Measurements from ENCODE around the gene ADCY4. TPM values are rescaled to one million over a fixed set of nuclear protein-coding genes. Genes with fewer than 3 reads are reported as not detected.

ADCY4 gene
- total and polyA plus RNA-seq, 3 donors from 2014 or later = 10.0 to 23.1 (median 13.9) TPM

DNA sequence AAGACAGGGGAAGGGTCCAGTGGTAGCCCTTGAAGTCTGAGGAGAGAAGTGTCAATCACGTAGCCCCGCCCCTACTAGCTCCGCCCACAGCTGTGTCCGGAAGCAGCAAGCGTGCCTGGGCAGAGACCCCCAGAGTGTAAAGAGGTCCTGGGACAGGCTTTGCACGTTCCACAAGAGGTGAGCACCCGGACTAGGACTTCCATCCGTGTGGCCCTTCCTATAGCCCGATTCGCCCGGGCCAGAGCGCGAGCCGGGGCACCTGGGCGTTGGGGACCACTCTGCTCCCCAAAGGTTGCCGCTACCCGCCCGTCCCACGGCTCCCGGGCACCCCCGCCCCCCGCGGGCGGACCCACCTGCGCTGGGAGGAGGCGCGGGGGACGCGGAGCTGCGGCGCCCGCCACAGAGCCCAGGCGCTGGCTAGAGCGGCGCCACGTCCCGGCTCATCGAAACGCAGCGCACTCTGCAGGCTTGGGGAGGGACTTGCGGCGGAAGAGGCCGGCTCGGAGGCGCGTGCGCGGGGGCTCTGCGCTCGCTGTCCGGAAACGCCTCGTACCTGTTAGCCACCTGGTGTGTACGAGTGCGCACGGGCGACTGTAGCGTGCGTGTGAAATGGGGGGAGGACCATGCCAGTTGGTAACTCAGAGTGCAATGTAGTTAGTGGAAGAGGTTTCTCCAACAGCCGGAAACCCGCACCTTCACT lies 63.6 kb downstream of the ADCY4 start, which contains the start of gene RABGGTA:
Gene RABGGTA, minus strand, starts transcription at position 464 of the 700 bp plus-strand sequence. CDS start 482 bp downstream, outside the sequence.
- 0% methylated on average over 2 to 41 of the region's 61 CpGs for WGBS, 2 donors
- TF ChIP-seq, protein P1, sequence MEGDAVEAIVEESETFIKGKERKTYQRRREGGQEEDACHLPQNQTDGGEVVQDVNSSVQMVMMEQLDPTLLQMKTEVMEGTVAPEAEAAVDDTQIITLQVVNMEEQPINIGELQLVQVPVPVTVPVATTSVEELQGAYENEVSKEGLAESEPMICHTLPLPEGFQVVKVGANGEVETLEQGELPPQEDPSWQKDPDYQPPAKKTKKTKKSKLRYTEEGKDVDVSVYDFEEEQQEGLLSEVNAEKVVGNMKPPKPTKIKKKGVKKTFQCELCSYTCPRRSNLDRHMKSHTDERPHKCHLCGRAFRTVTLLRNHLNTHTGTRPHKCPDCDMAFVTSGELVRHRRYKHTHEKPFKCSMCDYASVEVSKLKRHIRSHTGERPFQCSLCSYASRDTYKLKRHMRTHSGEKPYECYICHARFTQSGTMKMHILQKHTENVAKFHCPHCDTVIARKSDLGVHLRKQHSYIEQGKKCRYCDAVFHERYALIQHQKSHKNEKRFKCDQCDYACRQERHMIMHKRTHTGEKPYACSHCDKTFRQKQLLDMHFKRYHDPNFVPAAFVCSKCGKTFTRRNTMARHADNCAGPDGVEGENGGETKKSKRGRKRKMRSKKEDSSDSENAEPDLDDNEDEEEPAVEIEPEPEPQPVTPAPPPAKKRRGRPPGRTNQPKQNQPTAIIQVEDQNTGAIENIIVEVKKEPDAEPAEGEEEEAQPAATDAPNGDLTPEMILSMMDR (IDR thresholded peaks at IDR 0.05) = peak; percentile 46 to 73 (median 64)
- TF ChIP-seq POLR2A (IDR thresholded peaks at IDR 0.05) = no peak
- peaks cover 7% of the 10 kb centered on the region for H3K4me1 ChIP-seq
- no peaks in the 10 kb centered on the region for H3K9me3 ChIP-seq
- peak; percentile 90 for DNase-seq
- H3K27ac ChIP-seq = peak within 1 kb of the TSS; percentile 91 to 95
- no peaks in the 10 kb centered on the region for H3K36me3 ChIP-seq (ENCODE audit: low read depth, missing control alignments)
- intact Hi-C loops (cut with DNase I; ENCODE audit: low total_unique reads) = no loop called here
- H3K27me3 ChIP-seq = no peaks in the 10 kb centered on the region
- H3K4me3 ChIP-seq = peak within 1 kb of the TSS; percentile 83 to 89

DNA sequence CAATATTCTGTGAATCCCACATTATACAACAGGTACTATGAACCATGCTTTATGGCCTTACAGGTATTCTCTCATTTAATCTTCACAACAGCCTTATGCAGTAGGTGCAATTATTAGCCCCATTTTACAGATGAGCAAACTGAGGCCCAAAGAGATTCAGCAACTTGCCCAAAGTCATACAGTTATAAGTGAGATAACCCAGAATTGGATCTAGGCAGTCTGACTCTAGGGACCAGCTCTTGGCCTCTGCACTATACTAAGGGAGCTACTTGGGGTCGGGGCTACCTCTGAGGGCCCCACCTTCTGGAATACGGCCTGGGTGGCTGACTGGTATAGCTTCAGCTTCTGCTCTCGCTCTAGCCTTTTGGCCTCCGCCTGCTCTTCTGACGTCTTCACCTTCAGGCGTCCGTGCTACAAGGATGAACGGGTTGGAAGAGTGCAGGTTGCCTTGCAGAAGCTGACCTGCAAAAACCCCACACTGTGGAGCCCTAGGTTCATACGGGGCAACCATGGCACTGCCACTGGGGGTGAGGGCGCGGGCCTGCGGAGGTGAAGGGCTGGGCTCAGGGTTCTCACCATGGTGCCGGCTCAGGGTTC lies 64.2 kb downstream of the ADCY4 start:
- Histone ChIP-seq H3K36me3 (ENCODE audit: low read depth, missing control alignments) (no peaks in the 10 kb centered on the region), H3K27ac (peak overlapping the region; percentile 91 to 95), H3K27me3 (no peaks in the 10 kb centered on the region), H3K4me1 (peaks cover 7% of the 10 kb centered on the region), H3K4me3 (peak overlapping the region; percentile 83 to 89), H3K9me3 (no peaks in the 10 kb centered on the region)
- 15 to 23% methylated on average over 5 to 13 of the region's 13 CpGs for WGBS, 2 donors
- no peak for DNase-seq
- TF ChIP-seq POLR2A (IDR thresholded peaks at IDR 0.05) = no peak
- TF ChIP-seq, protein P1 (IDR thresholded peaks at IDR 0.05) = no peak
- intact Hi-C loops (cut with DNase I; ENCODE audit: low total_unique reads) = no loop called here

DNA sequence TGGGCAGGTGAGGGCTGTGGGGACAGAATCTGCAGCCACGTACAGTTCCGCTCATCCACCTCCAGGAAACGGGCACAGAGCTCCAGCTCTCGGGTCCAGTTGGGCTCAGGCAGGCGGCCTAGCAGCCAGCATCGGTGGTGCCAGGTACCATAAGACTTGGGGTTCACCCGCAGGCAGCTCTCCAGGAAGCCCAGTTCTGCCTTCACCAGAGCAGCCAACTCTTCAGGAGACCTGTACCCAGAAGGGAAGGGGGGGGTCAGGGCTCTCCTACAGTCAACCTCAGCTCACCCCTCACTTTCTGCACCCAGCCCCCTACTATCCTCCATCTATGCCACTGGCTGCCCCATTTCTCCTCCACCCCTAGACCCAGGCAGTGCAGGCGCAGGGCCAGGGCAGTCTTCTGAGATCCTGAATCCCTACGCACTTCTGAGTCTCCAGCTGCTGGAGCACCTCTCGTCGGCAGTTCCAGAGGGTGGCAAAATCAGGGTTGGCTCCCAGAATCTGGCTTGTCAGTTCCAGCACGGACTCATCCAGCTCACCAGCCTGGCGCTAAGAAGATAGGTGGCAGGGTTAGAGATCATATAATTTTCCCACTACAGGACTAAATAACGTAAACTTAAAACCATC lies 64.8 kb downstream of the ADCY4 start:
- H3K36me3 ChIP-seq (ENCODE audit: low read depth, missing control alignments) = no peaks in the 10 kb centered on the region
- H3K9me3 ChIP-seq = no peaks in the 10 kb centered on the region
- WGBS, 2 donors = 91 to 93% methylated on average over 7 to 14 of the region's 14 CpGs
- no peak overlapping the region for H3K4me3 ChIP-seq
- no peak for DNase-seq
- TF ChIP-seq, protein P1 (IDR thresholded peaks at IDR 0.05) = no peak
- no peak for TF ChIP-seq POLR2A (IDR thresholded peaks at IDR 0.05)
- H3K27ac ChIP-seq = no peak overlapping the region
- intact Hi-C loops (cut with DNase I; ENCODE audit: low total_unique reads) = no loop called here
- peaks cover 7% of the 10 kb centered on the region for H3K4me1 ChIP-seq
- H3K27me3 ChIP-seq = no peaks in the 10 kb centered on the region

DNA sequence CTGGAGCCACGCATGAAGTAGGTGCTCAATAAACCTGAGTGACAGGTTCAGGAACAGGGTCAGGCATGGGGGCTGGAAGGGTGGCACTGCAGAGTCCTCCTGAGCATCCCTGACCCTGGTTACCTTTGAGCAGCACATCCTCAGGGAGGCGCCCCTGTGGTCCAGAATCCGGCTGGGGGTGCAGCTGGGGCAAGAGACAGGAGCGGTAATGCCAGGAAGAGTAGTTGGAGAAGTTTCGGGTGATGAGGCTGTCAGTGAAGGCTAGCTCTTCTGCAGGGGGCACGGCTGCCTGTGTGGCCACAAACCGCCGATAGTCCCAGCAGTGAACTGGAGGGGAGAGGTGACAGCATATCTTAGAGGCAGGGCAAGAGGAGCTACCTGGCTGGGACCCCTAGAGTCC lies 65.5 kb downstream of the ADCY4 start:
- 90 to 99% methylated on average over 5 to 8 of the region's 8 CpGs for WGBS, 2 donors
- H3K36me3 ChIP-seq (ENCODE audit: low read depth, missing control alignments) = no peaks in the 10 kb centered on the region

More for the DNA sequence above, 65.5 kb downstream of the ADCY4 start:
- peaks cover 7% of the 10 kb centered on the region for H3K4me1 ChIP-seq
- no peaks in the 10 kb centered on the region for H3K27me3 ChIP-seq
- no peak for DNase-seq
- TF ChIP-seq POLR2A (IDR thresholded peaks at IDR 0.05) = no peak
- TF ChIP-seq, protein P1 (IDR thresholded peaks at IDR 0.05) = no peak
- intact Hi-C loops (cut with DNase I; ENCODE audit: low total_unique reads) = no loop called here
- no peaks in the 10 kb centered on the region for H3K9me3 ChIP-seq
- no peak overlapping the region for H3K27ac ChIP-seq
- no peak overlapping the region for H3K4me3 ChIP-seq

Small RNA genes lying within 50 kb of the gene (small RNA-seq; reads per million reads assigned to genes)
- gene RF00026 = 0 reads per million in 2 donors

Other genes starting within 250 kb of the ADCY4 start
Only the 30 nearest of the 33 such genes appear.
- 1 to 10 TPM; 6.6 to 8.3 TPM for gene NRL, start 220.1 kb downstream of the ADCY4 start, total RNA-seq
- gene NRL, start 220.1 kb downstream of the ADCY4 start, polyA plus RNA-seq (ENCODE audit: insufficient read depth, low read depth, low replicate concordance) = 8.2 TPM
- gene FITM1, start 204.4 kb downstream of the ADCY4 start, total RNA-seq = 1 to 10 TPM; 2.2 to 3.5 TPM
- gene FITM1, start 204.4 kb downstream of the ADCY4 start, polyA plus RNA-seq (ENCODE audit: insufficient read depth, low read depth, low replicate concordance) = 3.7 TPM
- 10 to 100 TPM; 43.3 to 63.9 TPM for gene PSME1, start 198.9 kb downstream of the ADCY4 start, total RNA-seq
- gene PSME1, start 198.9 kb downstream of the ADCY4 start, polyA plus RNA-seq (ENCODE audit: insufficient read depth, low read depth, low replicate concordance) = 101 TPM
- 10 to 100 TPM; 15.2 to 23.9 TPM for gene EMC9, start 193.5 kb downstream of the ADCY4 start, total RNA-seq
- 33.7 TPM for gene EMC9, start 193.5 kb downstream of the ADCY4 start, polyA plus RNA-seq (ENCODE audit: insufficient read depth, low read depth, low replicate concordance)
- 10 to 100 TPM; 49.8 to 78.1 TPM for gene PSME2, start 188.5 kb downstream of the ADCY4 start, total RNA-seq
- 122 TPM for gene PSME2, start 188.5 kb downstream of the ADCY4 start, polyA plus RNA-seq (ENCODE audit: insufficient read depth, low read depth, low replicate concordance)
- gene RNF31, start 187.6 kb downstream of the ADCY4 start, total RNA-seq = 10 to 100 TPM; 94.5 to 96.8 TPM
- gene RNF31, start 187.6 kb downstream of the ADCY4 start, polyA plus RNA-seq (ENCODE audit: insufficient read depth, low read depth, low replicate concordance) = 71.0 TPM
- gene IRF9, start 173.8 kb downstream of the ADCY4 start, total RNA-seq = 10 to 100 TPM; 45.7 to 56.2 TPM
- 74.8 TPM for gene IRF9, start 173.8 kb downstream of the ADCY4 start, polyA plus RNA-seq (ENCODE audit: insufficient read depth, low read depth, low replicate concordance)
- gene REC8, start 163.0 kb downstream of the ADCY4 start, total RNA-seq = 10 to 100 TPM; 27.7 to 55.9 TPM
- 58.8 TPM for gene REC8, start 163.0 kb downstream of the ADCY4 start, polyA plus RNA-seq (ENCODE audit: insufficient read depth, low read depth, low replicate concordance)
- 100 to 1,000 TPM in 1 of 2 donors, 10 to 100 TPM in 1; 85.9 to 140 TPM for gene IPO4, start 146.3 kb downstream of the ADCY4 start, total RNA-seq
- 156 TPM for gene IPO4, start 146.3 kb downstream of the ADCY4 start, polyA plus RNA-seq (ENCODE audit: insufficient read depth, low read depth, low replicate concordance)
- gene TM9SF1, start 139.6 kb downstream of the ADCY4 start, total RNA-seq = 10 to 100 TPM; 45.0 to 50.0 TPM
- gene TM9SF1, start 139.6 kb downstream of the ADCY4 start, polyA plus RNA-seq (ENCODE audit: insufficient read depth, low read depth, low replicate concordance) = 53.2 TPM
- 10 to 100 TPM; 19.4 to 27.4 TPM for gene TSSK4, start 129.4 kb downstream of the ADCY4 start, total RNA-seq
- 78.2 TPM for gene TSSK4, start 129.4 kb downstream of the ADCY4 start, polyA plus RNA-seq (ENCODE audit: insufficient read depth, low read depth, low replicate concordance)
- 100 to 1,000 TPM in 1 of 2 donors, 10 to 100 TPM in 1; 52.9 to 111 TPM for gene CHMP4A, start 121.6 kb downstream of the ADCY4 start, total RNA-seq
- 56.3 TPM for gene CHMP4A, start 121.6 kb downstream of the ADCY4 start, polyA plus RNA-seq (ENCODE audit: insufficient read depth, low read depth, low replicate concordance)
- gene MDP1, start 119.0 kb downstream of the ADCY4 start, total RNA-seq = 10 to 100 TPM; 17.3 to 19.5 TPM
- gene MDP1, start 119.0 kb downstream of the ADCY4 start, polyA plus RNA-seq (ENCODE audit: insufficient read depth, low read depth, low replicate concordance) = 20.1 TPM
- 100 to 1,000 TPM in 1 of 2 donors, 10 to 100 TPM in 1; 94.6 to 110 TPM for gene NEDD8, start 102.7 kb downstream of the ADCY4 start, total RNA-seq
- gene NEDD8, start 102.7 kb downstream of the ADCY4 start, polyA plus RNA-seq (ENCODE audit: insufficient read depth, low read depth, low replicate concordance) = 180 TPM
- gene GMPR2, start 102.1 kb downstream of the ADCY4 start, total RNA-seq = 10 to 100 TPM; 30.0 to 42.2 TPM
- gene GMPR2, start 102.1 kb downstream of the ADCY4 start, polyA plus RNA-seq (ENCODE audit: insufficient read depth, low read depth, low replicate concordance) = 49.9 TPM
- gene TINF2, start 92.4 kb downstream of the ADCY4 start, total RNA-seq = 10 to 100 TPM; 27.5 to 32.1 TPM
- 45.6 TPM for gene TINF2, start 92.4 kb downstream of the ADCY4 start, polyA plus RNA-seq (ENCODE audit: insufficient read depth, low read depth, low replicate concordance)
- 10 to 100 TPM in 1 of 2 donors, 1 to 10 TPM in 1; 3.6 to 10.5 TPM for gene TGM1, start 71.9 kb downstream of the ADCY4 start, total RNA-seq
- 5.4 TPM for gene TGM1, start 71.9 kb downstream of the ADCY4 start, polyA plus RNA-seq (ENCODE audit: insufficient read depth, low read depth, low replicate concordance)
- 10 to 100 TPM; 70.9 to 90.2 TPM for gene RABGGTA, start 63.5 kb downstream of the ADCY4 start, total RNA-seq
- gene RABGGTA, start 63.5 kb downstream of the ADCY4 start, polyA plus RNA-seq (ENCODE audit: insufficient read depth, low read depth, low replicate concordance) = 33.5 TPM
- 10 to 100 TPM; 22.5 to 24.6 TPM for gene DHRS1, start 35.3 kb downstream of the ADCY4 start, total RNA-seq
- 19.2 TPM for gene DHRS1, start 35.3 kb downstream of the ADCY4 start, polyA plus RNA-seq (ENCODE audit: insufficient read depth, low read depth, low replicate concordance)
- 10 to 100 TPM; 25.0 to 27.6 TPM for gene NOP9, start 35.2 kb downstream of the ADCY4 start, total RNA-seq
- 20.1 TPM for gene NOP9, start 35.2 kb downstream of the ADCY4 start, polyA plus RNA-seq (ENCODE audit: insufficient read depth, low read depth, low replicate concordance)
- gene CIDEB, start 27.1 kb downstream of the ADCY4 start, total RNA-seq = 1 to 10 TPM; 3.8 to 6.6 TPM
- gene CIDEB, start 27.1 kb downstream of the ADCY4 start, polyA plus RNA-seq (ENCODE audit: insufficient read depth, low read depth, low replicate concordance) = 7.0 TPM
- gene LTB4R2, start 24.9 kb downstream of the ADCY4 start, total RNA-seq = 10 to 100 TPM; 23.4 to 28.1 TPM
- gene LTB4R2, start 24.9 kb downstream of the ADCY4 start, polyA plus RNA-seq (ENCODE audit: insufficient read depth, low read depth, low replicate concordance) = 4.2 TPM
- gene LTB4R, start 23.6 kb downstream of the ADCY4 start, total RNA-seq = 10 to 100 TPM; 10.3 to 10.9 TPM
- gene LTB4R, start 23.6 kb downstream of the ADCY4 start, polyA plus RNA-seq (ENCODE audit: insufficient read depth, low read depth, low replicate concordance) = 5.5 TPM
- gene RIPK3, start 4.9 kb upstream of the ADCY4 start, total RNA-seq = 10 to 100 TPM in 1 of 2 donors, 1 to 10 TPM in 1; 3.2 to 11.3 TPM
- 2.8 TPM for gene RIPK3, start 4.9 kb upstream of the ADCY4 start, polyA plus RNA-seq (ENCODE audit: insufficient read depth, low read depth, low replicate concordance)
- gene NFATC4, start 33.1 kb upstream of the ADCY4 start, total RNA-seq = 10 to 100 TPM; 40.9 to 53.5 TPM
- 83.6 TPM for gene NFATC4, start 33.1 kb upstream of the ADCY4 start, polyA plus RNA-seq (ENCODE audit: insufficient read depth, low read depth, low replicate concordance)
- gene NYNRIN, start 63.9 kb upstream of the ADCY4 start, total RNA-seq = 10 to 100 TPM; 21.8 TPM
- 22.0 TPM for gene NYNRIN, start 63.9 kb upstream of the ADCY4 start, polyA plus RNA-seq (ENCODE audit: insufficient read depth, low read depth, low replicate concordance)
- gene CBLN3, start 94.6 kb upstream of the ADCY4 start, total RNA-seq = 10 to 100 TPM; 13.5 to 17.0 TPM
- 9.0 TPM for gene CBLN3, start 94.6 kb upstream of the ADCY4 start, polyA plus RNA-seq (ENCODE audit: insufficient read depth, low read depth, low replicate concordance)
- 10 to 100 TPM; 52.0 to 66.0 TPM for gene KHNYN, start 94.9 kb upstream of the ADCY4 start, total RNA-seq
- 27.9 TPM for gene KHNYN, start 94.9 kb upstream of the ADCY4 start, polyA plus RNA-seq (ENCODE audit: insufficient read depth, low read depth, low replicate concordance)
- 10 to 100 TPM; 76.7 to 86.1 TPM for gene SDR39U1, start 107.7 kb upstream of the ADCY4 start, total RNA-seq
- gene SDR39U1, start 107.7 kb upstream of the ADCY4 start, polyA plus RNA-seq (ENCODE audit: insufficient read depth, low read depth, low replicate concordance) = 76.6 TPM
- not detected for gene CMA1, start 173.2 kb upstream of the ADCY4 start, total RNA-seq
- gene CMA1, start 173.2 kb upstream of the ADCY4 start, polyA plus RNA-seq (ENCODE audit: insufficient read depth, low read depth, low replicate concordance) = 4.0 TPM

Data from testis (tissue), 3 donors.